Neuronal stem cell (in vitro differentiated cells): Measurements from ENCODE around the gene ELN.

Experiments used
- DNase-seq: peaks from one replicate; pipeline ENCODE4 v3.0.0-alpha.2; 2013; ENCODE audit warnings: low spot score
- H2AFZ ChIP-seq: one replicate; pipeline ENCODE4 v1.6.1; 2013; ENCODE audit warnings: mild to moderate bottlenecking, low read length, inconsistent platforms
- H2AK5ac ChIP-seq: 2 replicates; pipeline ENCODE4 v1.6.1; 2013; ENCODE audit warnings: low read depth, mild to moderate bottlenecking, inconsistent platforms, low read length, moderate library complexity, mixed read lengths
- H2BK120ac ChIP-seq: 2 replicates; pipeline ENCODE4 v1.6.1; 2013; ENCODE audit warnings: low read depth, mild to moderate bottlenecking, inconsistent platforms, low read length, moderate library complexity, mixed read lengths
- H2BK12ac ChIP-seq: one replicate; pipeline ENCODE4 v1.6.1; 2013; ENCODE audit warnings: low read length, inconsistent platforms
- H2BK15ac ChIP-seq: 2 replicates; pipeline ENCODE4 v1.6.1; 2013; ENCODE audit warnings: mild to moderate bottlenecking, low read length, inconsistent platforms, mixed read lengths
- H2BK5ac ChIP-seq: one replicate; pipeline ENCODE4 v1.6.1; 2013; ENCODE audit warnings: inconsistent platforms, mild to moderate bottlenecking, low read length, moderate library complexity
- H3K14ac ChIP-seq: one replicate; pipeline ENCODE4 v1.6.1; 2013; ENCODE audit warnings: low read length, inconsistent platforms
- H3K18ac ChIP-seq: 2 replicates; pipeline ENCODE4 v1.6.1; 2013; ENCODE audit warnings: low read length, inconsistent platforms
- H3K23ac ChIP-seq: 2 replicates; pipeline ENCODE4 v1.6.1; 2013; ENCODE audit warnings: low read depth, mild to moderate bottlenecking, mixed read lengths, low read length, inconsistent platforms; ENCODE audit not compliant: poor library complexity
- H3K27ac ChIP-seq: replicated peaks from 3 replicates; pipeline ENCODE4 v1.5.1; 2013; ENCODE audit warnings: low read length, inconsistent platforms
- H3K27me3 ChIP-seq, 3 experiments: 2 replicates each; pipeline ENCODE4 v1.6.1; 2013; ENCODE audit warnings: low read length in 3 of 3, mild to moderate bottlenecking in 2 of 3, inconsistent platforms in 1 of 3, low read depth in 1 of 3, mixed read lengths in 1 of 3, moderate library complexity in 1 of 3; ENCODE audit not compliant: control insufficient read depth in 3 of 3, insufficient read depth in 3 of 3
- H3K36me3 ChIP-seq, 2 donors: replicated peaks in 1 of 2; 2 replicates each; pipeline ENCODE4 v1.6.1; 2013; ENCODE audit warnings: low read length in 2 of 2; ENCODE audit not compliant: control insufficient read depth in 2 of 2, insufficient read depth in 2 of 2
- H3K4ac ChIP-seq: 2 replicates; pipeline ENCODE4 v1.6.1; 2013; ENCODE audit warnings: inconsistent platforms, mild to moderate bottlenecking, low read length, moderate library complexity
- H3K4me1 ChIP-seq, 2 donors: 1 replicate in 1 of 2; 2 replicates in 1 of 2; pipeline ENCODE4 v1.6.1; 2013; ENCODE audit warnings: low read length in 2 of 2, low read depth in 1 of 2; ENCODE audit not compliant: control insufficient read depth in 2 of 2, insufficient read depth in 1 of 2
- H3K4me2 ChIP-seq: one replicate; pipeline ENCODE4 v1.6.1; 2013; ENCODE audit warnings: mild to moderate bottlenecking, low read length, inconsistent platforms; ENCODE audit not compliant: insufficient read depth, poor library complexity, severe bottlenecking
- H3K4me3 ChIP-seq, 2 donors: 2 replicates each; pipeline ENCODE4 v1.5.1; 2013; ENCODE audit warnings: low read length in 2 of 2, mild to moderate bottlenecking in 2 of 2, inconsistent platforms in 1 of 2, moderate library complexity in 1 of 2
- H3K79me1 ChIP-seq: one replicate; pipeline ENCODE4 v1.6.1; 2013; ENCODE audit warnings: low read depth, mild to moderate bottlenecking, inconsistent platforms, low read length, moderate library complexity
- H3K9ac ChIP-seq: one replicate; pipeline ENCODE4 v1.6.1; 2013; ENCODE audit warnings: mild to moderate bottlenecking, low read depth, low read length, inconsistent platforms; ENCODE audit not compliant: poor library complexity
- H3K9me3 ChIP-seq, 2 donors: replicated peaks in 1 of 2; 2 replicates each; pipeline versions ENCODE3 to v1.6.1; 2013; ENCODE audit warnings: low read length in 2 of 2, mild to moderate bottlenecking in 2 of 2, inconsistent platforms in 1 of 2, low read depth in 1 of 2, mixed read lengths in 1 of 2, moderate library complexity in 1 of 2; ENCODE audit not compliant: control insufficient read depth in 2 of 2, insufficient read depth in 1 of 2
- H4K8ac ChIP-seq: one replicate; pipeline ENCODE4 v1.6.1; 2013; ENCODE audit warnings: low read depth, mild to moderate bottlenecking, inconsistent platforms, low read length, moderate library complexity
- H4K91ac ChIP-seq: one replicate; pipeline ENCODE4 v1.6.1; 2013; ENCODE audit warnings: low read length, low read depth, mild to moderate bottlenecking, inconsistent platforms; ENCODE audit not compliant: poor library complexity
- WGBS, 2 donors: extraction: QIAGEN DNeasy Blood & Tissue Kit; methylation state at CpG; one replicate each; pipeline ENCODE4 v1.1.7; 2013; ENCODE audit warnings: missing lambda C conversion rate in 2 of 2, mixed read lengths in 1 of 2; ENCODE audit not compliant: insufficient read length in 2 of 2, insufficient replicate concordance in 1 of 2; ENCODE audit errors: extremely low coverage in 2 of 2; 5-methylcytosine and 5-hydroxymethylcytosine counted together

The ELN gene

GRCh38 chr7:74014931-74015330, 13.0 kb upstream of the ELN start:
- H3K27ac ChIP-seq = no peak overlapping the region
- H2AFZ ChIP-seq = no peak overlapping the region
- H2BK15ac ChIP-seq = no peak overlapping the region
- H3K23ac ChIP-seq = no peak overlapping the region
- H3K18ac ChIP-seq = no peak overlapping the region
- DNase-seq = no peak
- no peak overlapping the region for H2BK120ac ChIP-seq
- no peak overlapping the region for H2BK5ac ChIP-seq
- H3K36me3 ChIP-seq = no peaks in the 10 kb centered on the region
- no peak overlapping the region for H3K4me2 ChIP-seq
- no peaks in the 10 kb centered on the region for H3K9me3 ChIP-seq
- no peak overlapping the region for H4K8ac ChIP-seq
- H3K9ac ChIP-seq = no peak overlapping the region
- no peak overlapping the region for H2AK5ac ChIP-seq
- H4K91ac ChIP-seq = no peak overlapping the region
- H3K4ac ChIP-seq = no peak overlapping the region
- H3K27me3 ChIP-seq = peaks cover 0 to 12% (median 0%) of the 10 kb centered on the region in 3 experiments
- WGBS, 2 donors = no CpG with 5 or more reads among the region's 6 CpGs
- H3K4me3 ChIP-seq = no peak overlapping the region
- H2BK12ac ChIP-seq = no peak overlapping the region
- peaks cover 0 to 8% of the 10 kb centered on the region in 2 donors for H3K4me1 ChIP-seq
- H3K14ac ChIP-seq = no peak overlapping the region
- no peaks in the 10 kb centered on the region for H3K79me1 ChIP-seq

- Histone ChIP-seq H3K4me2 (no peak overlapping the region), H3K27me3 (peaks cover 0 to 18% (median 0%) of the 10 kb centered on the region in 3 experiments), H3K4me1 (peaks cover 0 to 8% of the 10 kb centered on the region in 2 donors), H2AFZ (no peak overlapping the region), H3K27ac (no peak overlapping the region), H3K9me3 (no peaks in the 10 kb centered on the region), H2BK5ac (no peak overlapping the region), H3K4me3 (no peak overlapping the region), H3K14ac (no peak overlapping the region), H2BK12ac (no peak overlapping the region), H3K36me3 (no peaks in the 10 kb centered on the region), H4K8ac (no peak overlapping the region), H2BK120ac (no peak overlapping the region), H2BK15ac (no peak overlapping the region), H3K79me1 (no peaks in the 10 kb centered on the region), H4K91ac (no peak overlapping the region), H3K9ac (no peak overlapping the region), H3K23ac (no peak overlapping the region), H3K4ac (no peak overlapping the region), H2AK5ac (no peak overlapping the region), H3K18ac (no peak overlapping the region)
- no CpG with 5 or more reads among the region's 4 CpGs for WGBS, 2 donors
- DNase-seq = no peak
Measured at GRCh38 chr7:74015670-74016069, 12.3 kb upstream of the ELN start.

- Histone ChIP-seq H3K9ac (no peak overlapping the region), H2BK5ac (no peak overlapping the region), H4K91ac (no peak overlapping the region), H3K23ac (no peak overlapping the region), H2BK15ac (no peak overlapping the region), H3K27ac (no peak overlapping the region), H3K79me1 (no peaks in the 10 kb centered on the region), H3K4me2 (no peak overlapping the region), H3K4ac (no peak overlapping the region), H3K4me1 (peaks cover 0 to 10% of the 10 kb centered on the region in 2 donors), H2BK120ac (no peak overlapping the region), H2AK5ac (no peak overlapping the region), H3K36me3 (no peaks in the 10 kb centered on the region), H3K18ac (no peak overlapping the region), H3K14ac (no peak overlapping the region), H3K4me3 (no peak overlapping the region), H2AFZ (no peak overlapping the region), H2BK12ac (no peak overlapping the region), H3K9me3 (no peaks in the 10 kb centered on the region), H4K8ac (no peak overlapping the region), H3K27me3 (peaks cover 0 to 29% (median 0%) of the 10 kb centered on the region in 3 experiments)
- WGBS, 2 donors = no CpG with 5 or more reads among the region's 6 CpGs
- DNase-seq = no peak
Measured at GRCh38 chr7:74017125-74017524, 10.8 kb upstream of the ELN start.

GRCh38 chr7:74018246-74018895, 9.6 kb upstream of the ELN start:
- Histone ChIP-seq H3K36me3 (no peaks in the 10 kb centered on the region), H3K27me3 (peaks cover 0 to 42% (median 0%) of the 10 kb centered on the region in 3 experiments), H3K9me3 (no peaks in the 10 kb centered on the region), H3K23ac (no peak overlapping the region), H3K9ac (no peak overlapping the region), H4K8ac (no peak overlapping the region), H3K4me3 (no peak overlapping the region), H3K4ac (no peak overlapping the region), H2AFZ (no peak overlapping the region), H3K79me1 (no peaks in the 10 kb centered on the region), H4K91ac (no peak overlapping the region), H3K27ac (no peak overlapping the region), H2BK15ac (peak overlapping the region; percentile 61), H2BK5ac (peak overlapping the region; percentile 68), H3K14ac (no peak overlapping the region), H3K18ac (peak overlapping the region; percentile 40), H3K4me2 (no peak overlapping the region), H2AK5ac (no peak overlapping the region), H2BK120ac (no peak overlapping the region), H3K4me1 (peaks cover 0 to 8% of the 10 kb centered on the region in 2 donors), H2BK12ac (no peak overlapping the region)
- no CpG with 5 or more reads among the region's 10 CpGs for WGBS, 2 donors
- no peak for DNase-seq
